Type B pancreatic cell (in vitro differentiated cells): ENCODE results near the gene REELD1. TPM values are rescaled to one million over a fixed set of nuclear protein-coding genes. Genes with fewer than 3 reads are reported as not detected.

ENCODE experiments used
- DNase-seq: peaks from one replicate; pipeline ENCODE4 v3.0.0; 2021; ENCODE audit warnings: mixed read lengths; ENCODE audit not compliant: unreplicated experiment; ENCODE audit errors: extremely low spot score
- H3K27ac Mint-ChIP-seq: 2 replicates; pipeline ENCODE4 v1.8.0; 2021; ENCODE audit warnings: mild to moderate bottlenecking, mixed read lengths
- H3K27me3 Mint-ChIP-seq: 2 replicates; pipeline ENCODE4 v1.8.0; 2021; ENCODE audit warnings: mixed read lengths
- H3K36me3 Mint-ChIP-seq: 2 replicates; pipeline ENCODE4 v1.8.0; 2021; ENCODE audit warnings: mixed read lengths
- H3K4me1 Mint-ChIP-seq: one replicate; pipeline ENCODE4 v1.8.0; 2021; ENCODE audit warnings: mixed read lengths; ENCODE audit not compliant: unreplicated experiment
- H3K4me3 Mint-ChIP-seq: 2 replicates; pipeline ENCODE4 v1.8.0; 2021; ENCODE audit warnings: mild to moderate bottlenecking, mixed read lengths
- H3K9me3 Mint-ChIP-seq: 2 replicates; pipeline ENCODE4 v1.8.0; 2021; ENCODE audit warnings: mixed read lengths
- CTCF ChIP-seq: fragments of 200-600 bp; sonication (generic); conservative IDR thresholded peaks from 2 replicates; pipeline ENCODE4 v1.5.0; 2021; ENCODE audit warnings: antibody characterized with exemption, mild to moderate bottlenecking
- total RNA-seq: library from RNA; stranded (reverse); gene quantifications from 2 replicates; pipeline ENCODE4 v1.2.1, GENCODE V29; 2021; ENCODE audit warnings: low replicate concordance

Gene REELD1
- total RNA-seq, 1 donor from 2014 or later: 0.14 TPM

- DNase-seq: no peak
- Mint-ChIP-seq H3K27me3 (peaks cover 21% of the 10 kb centered on the region), H3K9me3 (peaks cover 6% of the 10 kb centered on the region), H3K4me1 (peaks cover 3% of the 10 kb centered on the region), H3K36me3 (no peaks in the 10 kb centered on the region), H3K4me3 (no peak overlapping the region), H3K27ac (no peak overlapping the region)
- TF ChIP-seq CTCF: no peak
Observed at GRCh38 chr4:146202665-146203064, 11.7 kb upstream of the REELD1 start.

DNA sequence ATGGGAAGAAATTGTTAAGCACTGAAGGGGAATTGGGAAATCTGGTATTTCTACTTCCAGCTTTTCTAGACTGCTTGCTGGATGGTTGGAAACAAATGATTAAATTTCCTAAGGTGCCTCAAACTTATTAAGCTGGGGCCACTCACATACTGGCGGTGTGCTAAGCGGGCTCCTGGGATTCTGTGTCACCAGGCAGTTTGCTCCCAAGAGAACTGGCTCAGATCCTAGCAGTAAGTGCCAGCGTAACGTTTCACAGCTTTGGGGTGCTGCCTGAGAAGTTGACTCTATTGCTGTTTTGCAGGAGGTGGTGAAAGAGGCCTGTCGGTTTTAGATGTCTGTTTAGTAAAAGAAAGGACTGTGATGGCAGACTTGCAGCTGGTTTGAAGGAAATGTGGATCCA lies 6.9 kb upstream of the REELD1 start:
- no peaks in the 10 kb centered on the region for H3K36me3 Mint-ChIP-seq
- no peak overlapping the region for H3K27ac Mint-ChIP-seq
- TF ChIP-seq CTCF: no peak
- H3K4me1 Mint-ChIP-seq: peaks cover 3% of the 10 kb centered on the region
- DNase-seq: no peak
- H3K9me3 Mint-ChIP-seq: peaks cover 6% of the 10 kb centered on the region
- peaks cover 39% of the 10 kb centered on the region for H3K27me3 Mint-ChIP-seq
- no peak overlapping the region for H3K4me3 Mint-ChIP-seq

DNA sequence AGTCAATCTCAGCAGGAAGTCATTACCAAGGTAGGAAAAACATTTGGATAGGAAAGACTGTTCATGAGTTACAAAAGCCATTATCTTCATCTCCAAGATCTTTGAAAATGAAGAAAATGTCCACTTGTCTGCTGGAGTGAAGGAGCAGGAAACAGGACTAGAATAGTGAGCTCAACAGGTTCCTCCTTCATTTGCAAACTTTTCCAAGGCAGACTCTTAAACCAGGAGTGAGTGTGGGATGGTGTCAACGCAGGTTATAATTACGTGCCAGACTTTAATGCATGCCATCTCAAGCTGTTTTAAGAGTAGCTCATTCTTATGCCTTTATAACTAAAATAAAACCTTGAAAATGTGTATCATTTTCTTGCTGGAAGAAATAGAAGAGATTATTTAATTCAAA lies 3.4 kb upstream of the REELD1 start:
- Mint-ChIP-seq H3K9me3 (no peaks in the 10 kb centered on the region), H3K27ac (no peak overlapping the region), H3K36me3 (no peaks in the 10 kb centered on the region), H3K4me1 (no peaks in the 10 kb centered on the region), H3K27me3 (peaks cover 40% of the 10 kb centered on the region), H3K4me3 (no peak overlapping the region)
- DNase-seq: no peak
- TF ChIP-seq CTCF: no peak

DNA sequence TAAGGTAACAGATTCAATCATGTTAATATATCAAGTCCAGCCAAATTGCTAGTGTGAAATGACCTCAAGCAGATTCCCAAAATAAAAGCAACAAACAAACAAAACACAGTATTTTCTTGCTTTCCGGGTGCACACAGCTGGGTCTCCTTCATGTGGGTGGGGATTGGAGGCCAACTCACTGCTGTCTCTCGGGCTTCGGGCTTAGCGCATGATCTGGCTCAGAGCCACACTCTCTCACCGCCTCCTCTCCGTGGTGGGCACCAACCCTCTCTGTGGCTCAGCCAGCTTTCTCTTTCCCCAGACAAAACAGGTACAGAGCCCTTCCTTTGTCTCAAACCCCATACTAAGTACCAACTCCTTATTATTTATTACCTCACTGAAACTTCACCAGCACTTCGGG lies 2.9 kb upstream of the REELD1 start:
- no peak overlapping the region for H3K4me3 Mint-ChIP-seq
- TF ChIP-seq CTCF: no peak
- H3K27me3 Mint-ChIP-seq: peaks cover 40% of the 10 kb centered on the region
- H3K4me1 Mint-ChIP-seq: no peaks in the 10 kb centered on the region
- H3K9me3 Mint-ChIP-seq: no peaks in the 10 kb centered on the region
- no peak for DNase-seq
- no peaks in the 10 kb centered on the region for H3K36me3 Mint-ChIP-seq
- no peak overlapping the region for H3K27ac Mint-ChIP-seq

- no peaks in the 10 kb centered on the region for H3K9me3 Mint-ChIP-seq
- no peak overlapping the region for H3K27ac Mint-ChIP-seq
- no peaks in the 10 kb centered on the region for H3K36me3 Mint-ChIP-seq
- peaks cover 28% of the 10 kb centered on the region for H3K27me3 Mint-ChIP-seq
- DNase-seq: no peak
- H3K4me3 Mint-ChIP-seq: no peak overlapping the region
- H3K4me1 Mint-ChIP-seq: no peaks in the 10 kb centered on the region
- TF ChIP-seq CTCF: no peak
Observed at GRCh38 chr4:146212781-146213180, 1.6 kb upstream of the REELD1 start.

- H3K27me3 Mint-ChIP-seq: peaks cover 4% of the 10 kb centered on the region
- H3K4me3 Mint-ChIP-seq: no peak overlapping the region
- no peak for TF ChIP-seq CTCF
- DNase-seq: no peak
- no peaks in the 10 kb centered on the region for H3K36me3 Mint-ChIP-seq
- no peaks in the 10 kb centered on the region for H3K9me3 Mint-ChIP-seq
- H3K27ac Mint-ChIP-seq: peak overlapping the region; percentile 66
- peaks cover 5% of the 10 kb centered on the region for H3K4me1 Mint-ChIP-seq
Observed at GRCh38 chr4:146222313-146222712, 8.0 kb downstream of the REELD1 start.
